ENCODE data around the gene SLC24A4. TPM values are rescaled to one million over a fixed set of nuclear protein-coding genes. Genes with fewer than 3 reads are reported as not detected.

The SLC24A4 gene, protein sequence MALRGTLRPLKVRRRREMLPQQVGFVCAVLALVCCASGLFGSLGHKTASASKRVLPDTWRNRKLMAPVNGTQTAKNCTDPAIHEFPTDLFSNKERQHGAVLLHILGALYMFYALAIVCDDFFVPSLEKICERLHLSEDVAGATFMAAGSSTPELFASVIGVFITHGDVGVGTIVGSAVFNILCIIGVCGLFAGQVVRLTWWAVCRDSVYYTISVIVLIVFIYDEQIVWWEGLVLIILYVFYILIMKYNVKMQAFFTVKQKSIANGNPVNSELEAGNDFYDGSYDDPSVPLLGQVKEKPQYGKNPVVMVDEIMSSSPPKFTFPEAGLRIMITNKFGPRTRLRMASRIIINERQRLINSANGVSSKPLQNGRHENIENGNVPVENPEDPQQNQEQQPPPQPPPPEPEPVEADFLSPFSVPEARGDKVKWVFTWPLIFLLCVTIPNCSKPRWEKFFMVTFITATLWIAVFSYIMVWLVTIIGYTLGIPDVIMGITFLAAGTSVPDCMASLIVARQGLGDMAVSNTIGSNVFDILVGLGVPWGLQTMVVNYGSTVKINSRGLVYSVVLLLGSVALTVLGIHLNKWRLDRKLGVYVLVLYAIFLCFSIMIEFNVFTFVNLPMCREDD
- 0.05 and 0.07 TPM in 2 replicates for total RNA-seq

DNA sequence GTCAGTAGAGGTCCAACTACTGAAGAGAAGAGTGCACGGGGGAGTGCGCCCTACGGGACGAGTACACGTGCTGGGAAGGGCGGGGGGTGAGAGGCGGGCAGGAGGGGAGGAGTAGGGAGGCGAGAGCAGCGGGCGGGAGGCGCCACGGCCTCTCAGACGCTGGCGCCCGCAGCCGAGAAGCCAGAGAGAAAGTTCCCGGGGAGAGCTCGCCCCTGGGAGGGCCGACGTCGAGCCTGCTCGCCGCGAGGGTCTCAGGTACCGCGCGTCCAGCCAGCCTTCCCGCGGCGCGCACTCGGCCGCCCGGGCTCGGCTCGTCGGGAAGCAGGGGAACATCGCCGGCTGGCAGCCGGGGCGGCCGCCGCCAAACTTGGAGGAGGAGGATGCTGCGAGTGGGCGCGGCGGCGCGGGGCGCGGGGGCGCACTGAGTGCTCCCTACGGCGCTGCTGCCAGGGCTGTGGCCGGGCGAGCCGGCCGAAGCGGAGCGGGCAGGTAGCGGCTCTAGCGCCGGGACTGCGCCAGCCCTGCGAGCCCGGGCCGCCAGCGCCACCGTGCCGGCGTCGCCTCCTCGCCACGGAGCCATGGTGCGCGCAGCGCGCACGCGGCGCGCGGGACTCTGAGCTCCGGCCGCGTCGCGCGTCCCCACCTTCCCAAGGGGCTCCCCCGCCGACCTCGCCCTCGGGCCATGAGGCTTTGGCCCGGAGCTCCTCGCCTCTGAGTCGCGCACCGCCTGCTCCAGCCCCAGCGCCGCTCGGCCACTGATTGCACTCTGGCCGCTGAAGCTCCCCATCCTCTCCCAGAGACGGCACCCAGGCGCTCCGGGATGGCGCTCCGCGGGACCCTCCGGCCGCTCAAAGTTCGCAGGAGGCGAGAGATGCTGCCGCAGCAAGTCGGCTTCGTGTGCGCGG is at the start of gene SLC24A4:
Gene SLC24A4 (plus strand): TSS at position 155 of the 905 bp plus-strand sequence. CDS start 666 bp downstream, at position 821.
- intact Hi-C loops (cut with micrococcal nuclease): loop anchor here (10.0 kb wide), 1 partner anchor 188 kb away; no protein-coding TSS in a partner anchor

DNA sequence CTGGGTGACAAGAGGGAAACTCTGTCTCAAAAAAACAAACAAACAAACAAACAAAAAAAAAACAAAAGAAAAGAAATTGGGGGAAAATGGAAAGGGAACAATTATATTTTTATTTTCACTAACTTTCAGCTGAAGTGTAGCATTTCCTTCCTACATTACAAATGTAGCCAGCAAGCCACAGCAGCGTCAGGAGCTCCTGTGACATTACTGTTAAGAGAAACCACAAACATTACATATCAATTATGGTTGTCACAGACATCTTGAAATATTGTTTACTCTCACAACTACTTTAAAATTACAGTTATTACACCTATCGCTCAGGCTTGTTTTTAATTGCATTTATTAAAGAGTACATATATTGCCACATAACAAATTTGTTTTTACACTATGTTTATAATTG is 49.8 kb upstream of the SLC24A4 start:
- intact Hi-C loops (cut with micrococcal nuclease): no loop called here

DNA sequence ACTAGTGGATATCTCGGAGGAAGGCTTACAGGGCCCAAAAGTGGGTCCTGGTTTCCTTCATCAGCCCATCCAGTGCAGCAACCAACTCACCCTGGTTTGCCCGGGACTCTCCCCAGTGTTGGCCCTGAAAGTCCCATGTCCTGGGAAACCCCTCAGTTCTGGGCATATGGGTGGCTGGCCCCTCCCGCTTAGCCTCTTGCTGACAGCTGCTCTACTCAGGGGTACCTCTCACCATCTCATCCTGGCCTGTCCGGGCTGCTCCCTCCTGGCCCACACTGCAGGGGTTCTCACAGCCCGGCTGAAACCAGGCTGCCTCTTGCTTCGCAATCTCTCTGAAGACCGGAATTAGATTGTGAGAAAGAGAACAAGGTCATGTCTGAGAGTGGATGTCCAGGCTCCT is 48.9 kb upstream of the SLC24A4 start:
- intact Hi-C loops (cut with micrococcal nuclease): no loop called here

DNA sequence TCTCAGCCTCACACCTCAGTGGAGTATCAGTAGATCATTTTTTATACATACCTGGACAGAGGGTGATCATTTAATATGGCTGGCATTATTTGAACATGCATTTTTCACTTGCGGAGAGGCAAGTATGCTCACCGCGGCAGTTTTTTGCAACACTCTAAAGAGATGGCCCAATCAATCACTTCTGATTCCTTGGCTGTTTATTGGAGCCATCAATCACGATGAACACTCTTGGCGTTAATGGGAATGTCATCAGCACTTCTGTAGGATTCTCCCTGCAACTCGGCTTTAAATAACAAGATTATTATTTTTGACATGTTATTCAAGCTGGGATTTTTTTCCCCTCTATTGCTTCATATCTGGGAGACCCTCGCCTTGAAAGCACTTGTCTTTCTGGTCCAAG is 46.9 kb upstream of the SLC24A4 start:
- intact Hi-C loops (cut with micrococcal nuclease): no loop called here

DNA sequence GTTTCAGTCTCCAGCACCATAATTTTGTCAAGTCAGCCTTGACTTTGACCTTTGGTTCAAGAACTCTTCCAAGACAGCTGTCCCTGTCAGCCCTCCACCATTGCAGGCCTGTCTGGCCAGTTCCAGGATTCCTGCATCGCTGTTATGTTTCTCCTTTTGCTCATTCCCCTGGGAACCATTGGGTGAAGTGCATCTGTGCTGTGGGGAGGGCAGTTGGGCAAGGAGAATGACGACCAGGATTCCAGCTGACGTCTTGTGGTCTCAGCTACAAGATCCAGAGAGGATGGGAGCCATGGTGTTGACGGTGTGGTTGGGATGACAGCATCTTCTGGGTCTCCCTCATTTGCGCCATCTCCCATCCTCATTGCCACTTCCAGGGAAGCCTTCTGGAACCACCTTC is 45.9 kb upstream of the SLC24A4 start:
- intact Hi-C loops (cut with micrococcal nuclease): no loop called here

DNA sequence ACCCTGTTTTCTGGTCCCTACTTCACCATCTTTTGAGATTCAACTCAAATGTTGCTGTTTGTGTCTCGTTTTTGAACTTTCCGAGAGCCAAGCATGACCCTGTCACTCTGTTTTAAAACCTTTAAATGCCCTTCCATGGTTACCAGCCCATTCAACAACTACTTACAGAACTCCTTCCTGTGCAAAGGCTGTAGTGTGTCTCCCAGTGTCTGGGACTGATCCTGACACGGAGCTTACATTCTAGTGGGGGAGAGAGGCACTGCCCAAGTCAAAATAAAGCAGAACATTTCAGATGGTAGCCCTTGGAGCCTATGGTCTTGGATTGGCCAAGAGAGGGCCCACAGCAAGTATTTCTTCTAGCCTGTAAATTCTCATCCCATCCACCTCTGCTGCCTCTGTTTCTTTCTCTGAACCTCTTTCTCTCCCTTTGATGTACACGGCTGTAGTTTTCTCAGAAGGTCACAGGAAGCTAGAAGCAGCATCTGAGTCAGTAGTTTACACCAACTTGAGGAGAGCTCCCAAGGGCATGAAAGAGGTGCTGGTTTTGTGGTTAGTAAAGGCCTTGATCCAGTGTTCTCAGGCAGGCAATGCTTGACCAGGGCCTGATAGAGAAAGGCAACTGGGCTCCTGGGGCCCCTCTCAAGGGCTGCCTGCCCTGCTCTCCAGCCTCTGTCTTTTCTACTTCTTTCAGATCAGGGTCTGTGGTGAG is 42.3 kb upstream of the SLC24A4 start:
- intact Hi-C loops (cut with micrococcal nuclease): no loop called here

DNA sequence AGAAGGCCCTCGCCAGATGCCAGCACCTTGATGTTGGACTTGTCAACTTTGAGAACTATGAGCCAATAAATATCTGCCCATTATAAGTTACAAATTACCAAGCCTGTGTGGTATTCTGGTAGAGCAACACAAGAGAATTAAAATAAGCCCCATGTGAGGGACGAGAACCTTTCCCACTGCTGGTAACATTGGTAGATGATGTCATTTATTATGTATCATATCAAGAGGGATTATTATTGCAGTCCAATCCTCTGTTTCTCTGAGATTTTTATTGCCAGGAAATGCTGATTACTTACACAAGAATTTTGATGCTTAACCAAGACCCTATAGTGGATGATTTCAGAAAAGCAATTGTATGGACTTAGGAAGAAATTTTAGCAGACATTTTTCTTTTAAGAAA is 40.3 kb upstream of the SLC24A4 start:
- intact Hi-C loops (cut with micrococcal nuclease): no loop called here

DNA sequence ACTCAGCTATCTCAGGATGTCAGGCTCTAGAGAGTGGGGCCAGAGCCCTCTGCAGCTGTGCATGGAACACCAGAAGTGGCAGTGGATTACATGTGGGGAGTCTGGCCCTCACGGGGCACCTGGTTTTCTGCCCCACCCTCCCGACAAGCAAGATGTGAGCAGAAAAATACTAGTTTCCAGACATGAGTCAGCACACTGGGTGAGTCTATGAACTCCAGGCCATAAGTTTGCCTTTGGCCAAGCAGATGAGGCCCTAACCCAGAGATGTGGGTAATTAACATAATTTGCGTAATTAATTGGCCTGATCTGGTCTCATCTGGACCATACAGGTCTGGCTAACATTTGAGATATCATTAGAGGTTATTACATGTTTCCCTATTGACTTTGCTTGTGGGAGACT is 37.7 kb upstream of the SLC24A4 start:
- intact Hi-C loops (cut with micrococcal nuclease): no loop called here

DNA sequence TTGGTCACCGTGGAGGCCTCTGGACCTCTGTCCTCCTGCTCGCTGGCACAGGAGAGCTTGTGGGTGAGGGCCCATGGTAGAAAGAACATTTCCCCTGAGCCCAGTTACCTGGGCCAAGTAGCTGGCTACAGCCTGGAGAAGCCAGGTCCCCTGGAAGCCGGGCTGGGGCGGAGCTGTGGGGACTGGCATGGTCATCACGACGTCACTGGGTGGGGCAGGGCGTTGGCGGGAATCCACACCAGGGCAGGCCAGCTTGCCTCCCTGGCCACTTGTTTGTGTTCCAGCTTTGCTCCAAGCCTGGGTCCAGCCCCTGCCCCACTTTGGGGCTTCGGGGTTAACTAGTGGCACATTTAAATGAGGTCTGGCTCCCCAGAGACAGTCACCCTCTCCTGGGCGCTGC is 35.0 kb upstream of the SLC24A4 start:
- intact Hi-C loops (cut with micrococcal nuclease): no loop called here

DNA sequence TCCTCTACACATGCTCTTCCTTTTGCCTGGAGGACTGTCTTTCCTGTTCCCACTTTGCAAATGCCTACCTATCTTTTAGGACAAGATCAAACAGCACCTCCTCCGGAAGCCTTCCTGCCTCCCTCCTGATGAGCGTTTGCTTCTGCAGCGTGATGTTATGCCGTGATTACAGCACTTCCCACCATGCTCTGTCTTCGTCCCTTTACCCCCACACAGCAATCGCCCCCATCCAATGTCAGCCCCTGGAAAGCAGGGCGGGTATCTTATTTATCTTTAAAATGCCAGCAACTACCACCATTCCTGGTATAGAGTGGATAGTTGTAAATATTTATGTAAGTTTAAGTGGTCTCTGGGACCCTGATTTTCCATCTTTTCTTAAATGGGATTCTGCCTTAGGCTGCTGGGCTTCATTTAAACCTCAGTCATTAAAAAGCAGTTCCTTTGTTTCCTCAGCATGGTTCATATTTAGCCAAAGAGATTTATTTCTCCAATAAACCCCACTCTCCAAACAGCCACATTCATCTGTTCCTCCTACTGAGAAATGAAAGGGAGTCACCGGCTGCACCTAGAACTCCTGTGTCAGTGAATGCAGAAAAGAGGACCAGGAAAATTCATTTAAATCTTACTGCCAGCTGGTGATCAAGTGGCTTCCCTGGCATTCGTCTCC is 33.8 kb upstream of the SLC24A4 start:
- intact Hi-C loops (cut with micrococcal nuclease): no loop called here

DNA sequence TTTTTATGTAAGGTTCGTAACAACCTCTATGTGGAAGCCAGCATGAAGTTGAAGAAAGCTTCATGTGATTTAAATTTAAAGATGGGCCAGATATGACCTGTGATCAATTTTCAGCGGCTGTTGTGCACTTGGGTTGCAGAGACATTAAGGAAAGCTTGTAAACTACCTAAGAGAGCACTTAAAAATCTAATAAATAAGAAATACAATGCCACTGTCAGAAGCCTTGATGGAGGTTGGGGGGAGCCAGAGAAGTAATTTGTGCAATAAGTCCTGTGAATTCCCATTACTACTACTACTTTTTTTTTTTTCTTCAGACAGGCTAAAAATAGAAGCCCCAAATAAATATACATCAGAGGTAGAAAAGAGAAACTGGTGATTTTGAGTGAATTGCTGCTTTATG is 30.3 kb upstream of the SLC24A4 start:
- intact Hi-C loops (cut with micrococcal nuclease): no loop called here

DNA sequence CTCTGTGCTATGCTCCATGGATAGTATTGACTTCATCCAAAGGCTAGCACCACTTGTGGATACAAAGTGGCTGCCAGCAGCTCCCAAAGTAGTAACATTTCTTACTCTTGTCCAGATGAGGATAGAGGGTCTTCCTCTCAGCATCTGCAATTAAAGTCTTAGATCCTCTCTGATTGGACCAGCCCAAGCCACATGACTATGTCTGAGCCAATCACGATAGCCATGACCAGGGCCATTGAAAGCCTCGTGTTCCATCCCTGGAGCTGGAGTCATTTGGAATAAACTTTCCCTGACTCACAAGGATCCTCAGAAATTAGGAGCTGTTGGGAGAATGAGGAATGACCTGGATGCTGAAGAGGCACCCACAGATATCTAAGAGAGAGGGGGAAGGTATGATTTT is 28.5 kb upstream of the SLC24A4 start:
- intact Hi-C loops (cut with micrococcal nuclease): no loop called here

DNA sequence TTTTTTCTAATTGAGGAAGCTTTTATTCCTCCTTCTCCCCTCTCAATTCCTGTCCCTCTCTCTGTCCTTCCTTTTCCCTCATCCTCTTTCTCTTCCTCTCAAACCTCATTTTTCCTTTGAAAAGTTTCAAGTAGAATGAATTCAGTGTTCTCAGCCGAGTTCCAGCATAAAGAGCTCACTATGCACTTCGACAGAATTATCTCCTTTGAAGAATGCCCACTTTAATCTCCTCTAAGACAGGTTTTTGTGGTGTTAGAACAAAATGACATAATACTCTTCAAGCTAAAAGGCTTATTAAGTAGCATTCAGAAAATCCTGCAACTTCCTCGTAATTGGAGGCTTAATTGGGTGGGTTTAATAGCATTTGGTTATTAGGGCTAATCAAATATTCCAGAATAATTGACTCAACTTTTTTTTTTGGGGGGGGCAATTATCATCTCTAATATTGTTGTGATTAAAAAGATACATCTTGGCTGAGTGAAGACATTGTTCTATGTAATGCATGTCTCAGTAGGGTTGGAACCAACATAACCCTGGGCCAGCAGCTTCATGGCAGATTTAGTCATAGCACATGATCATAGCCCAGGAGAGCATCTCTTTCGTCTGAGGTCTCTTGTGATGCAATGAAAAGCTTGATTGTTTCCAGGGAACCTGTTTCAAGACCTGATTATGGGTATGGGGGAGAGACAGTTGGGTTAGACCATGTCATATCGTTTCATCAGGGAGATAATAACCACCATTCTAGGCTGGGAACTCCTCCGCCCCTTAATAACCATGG is 25.0 kb upstream of the SLC24A4 start:
- intact Hi-C loops (cut with micrococcal nuclease): no loop called here

DNA sequence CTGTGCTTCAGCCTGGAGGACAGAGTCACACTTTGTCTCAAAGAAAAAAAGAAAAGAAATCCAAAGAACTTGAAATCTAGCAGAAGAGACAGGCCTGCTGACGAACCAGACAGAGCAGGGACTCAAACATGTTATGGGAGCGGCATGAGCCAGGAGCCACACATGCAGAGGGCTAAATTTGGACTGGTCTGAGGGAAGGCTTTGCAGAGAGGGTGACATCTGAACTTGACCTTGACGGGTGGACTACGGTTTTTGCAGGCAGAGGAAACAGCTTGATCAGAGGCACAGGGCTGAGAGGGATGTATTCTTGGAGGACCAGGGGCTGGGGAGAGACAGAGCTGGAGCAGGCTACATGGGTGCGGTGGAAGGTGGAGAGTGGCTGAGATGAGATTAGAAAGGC is 20.5 kb upstream of the SLC24A4 start:
- intact Hi-C loops (cut with micrococcal nuclease): no loop called here

DNA sequence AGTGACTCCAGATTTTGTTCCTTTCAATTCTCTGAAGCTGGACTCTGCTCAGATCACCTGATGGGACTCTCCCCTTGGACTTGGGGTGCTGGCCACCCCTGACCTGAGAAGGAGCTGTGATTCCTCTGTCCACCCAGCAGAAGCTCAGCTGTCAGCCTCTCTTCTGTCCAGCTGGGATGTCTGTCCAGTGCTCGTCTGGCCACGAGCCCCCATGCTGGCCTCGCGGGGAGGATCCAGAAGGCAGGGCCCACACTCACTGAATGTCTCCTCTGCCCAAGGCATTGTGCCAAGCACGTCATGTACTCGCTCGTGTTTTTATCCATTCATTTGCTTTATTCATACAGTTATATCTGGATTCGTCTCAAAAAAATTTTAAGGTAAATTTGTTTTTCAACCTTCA is 14.2 kb upstream of the SLC24A4 start:
- intact Hi-C loops (cut with micrococcal nuclease): no loop called here

DNA sequence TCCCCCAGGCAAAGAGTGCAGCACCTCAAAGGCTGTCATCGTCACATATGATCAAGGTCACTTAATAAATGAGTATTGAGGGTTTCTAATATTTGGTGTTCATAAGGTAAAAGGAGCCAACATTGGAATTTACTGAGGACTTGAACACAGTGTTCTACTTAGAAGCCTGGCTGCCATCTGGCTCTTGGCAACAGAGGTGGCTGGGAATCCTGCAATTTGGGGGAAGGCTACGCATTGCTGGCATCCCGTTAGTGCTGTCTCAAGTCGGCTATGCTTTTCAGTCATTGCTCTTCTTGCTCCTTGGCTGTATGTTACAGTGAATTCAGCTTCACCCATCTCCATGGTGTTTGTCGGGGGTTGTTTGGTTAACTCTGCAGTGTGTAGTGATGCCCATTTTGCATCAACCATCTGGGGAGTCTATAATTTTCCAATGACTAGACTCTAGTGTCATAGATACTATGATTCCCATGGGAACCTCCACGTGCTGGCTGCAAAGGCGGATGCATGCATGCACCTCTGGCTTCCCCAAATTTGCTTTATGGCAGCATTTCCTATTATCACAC is 12.9 kb upstream of the SLC24A4 start:
- intact Hi-C loops (cut with micrococcal nuclease): no loop called here

DNA sequence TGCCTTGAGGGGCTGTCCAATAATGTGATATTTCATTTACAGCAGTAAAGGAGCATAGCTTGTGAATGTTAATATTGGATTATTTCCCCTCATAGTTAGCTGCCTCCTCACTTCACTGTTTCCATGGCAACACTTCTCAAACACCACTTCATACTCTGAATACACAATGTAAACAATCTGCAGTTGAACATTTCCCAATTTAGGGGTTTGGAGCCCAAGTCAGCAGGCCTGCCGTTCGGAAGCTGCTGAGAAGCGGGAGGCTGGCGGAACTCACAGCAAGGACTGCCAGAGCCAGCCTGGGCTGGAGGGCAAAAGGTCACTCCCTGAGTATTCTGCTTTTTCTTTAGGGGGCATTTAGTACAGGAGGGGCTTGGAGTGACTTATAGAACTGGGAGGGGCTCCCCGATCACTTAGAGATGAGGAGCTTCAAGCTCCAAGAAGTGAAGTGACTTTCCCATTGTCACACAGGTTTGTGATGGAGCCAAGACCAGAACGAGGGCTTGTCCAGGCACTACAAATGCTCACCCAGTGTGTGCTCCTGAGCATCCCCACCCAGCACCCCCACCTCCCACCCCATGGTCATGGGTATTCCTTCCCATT is 12.1 kb upstream of the SLC24A4 start:
- intact Hi-C loops (cut with micrococcal nuclease): no loop called here

DNA sequence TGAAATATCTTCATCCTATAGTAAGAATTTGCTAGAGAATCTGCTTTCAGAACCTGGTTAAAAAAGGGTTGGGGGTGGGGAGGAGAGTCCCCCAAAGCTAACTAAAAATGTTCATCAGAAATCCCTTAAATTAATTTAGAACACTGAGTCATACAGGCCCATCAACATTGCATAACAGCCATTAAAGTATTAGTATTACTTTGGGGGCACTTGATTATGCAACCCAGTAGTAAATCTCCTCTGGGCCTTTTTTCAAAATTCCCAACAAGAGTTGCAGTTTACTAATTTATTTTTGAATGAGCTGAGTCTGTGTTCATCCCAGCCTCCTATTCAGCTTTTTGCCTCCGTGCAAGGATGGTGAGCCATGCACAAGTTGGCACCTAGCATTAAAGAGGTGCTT is 8.8 kb upstream of the SLC24A4 start:
- intact Hi-C loops (cut with micrococcal nuclease): no loop called here
